NCI-H2196 (cell line): ENCODE results near the gene GPR157.
"Not testable (repeated sequence)": the region's sequence is repeated elsewhere in the genome, so short reads cannot be mapped to it uniquely, and the experiment has no call there.

Source experiments
- DNase-seq: peaks from one replicate; lab custom pipeline; 2025; ENCODE audit not compliant: unreplicated experiment; lab: John Stamatoyannopoulos, UW

The GPR157 gene

GRCh38 chr1:9128520-9129265 lies at the start of gene GPR157:
Gene GPR157 (minus strand): TSS chr1:9129102. CDS start chr1:9129027, 75 bp downstream.
- peak; percentile 80 for DNase-seq

GRCh38 chr1:9174762-9175161 lies 45.9 kb upstream of the GPR157 start:
- no peak for DNase-seq

GRCh38 chr1:9174243-9174642 lies 45.3 kb upstream of the GPR157 start:
- DNase-seq, result no peak

GRCh38 chr1:9169601-9170137 lies 40.8 kb upstream of the GPR157 start:
- no peak for DNase-seq

- DNase-seq, result no peak
These were observed 38.7 kb upstream of the GPR157 start for GRCh38 chr1:9167638-9168037.

- no peak for DNase-seq
These were observed 37.7 kb upstream of the GPR157 start for GRCh38 chr1:9166289-9167235.

GRCh38 chr1:9165396-9165795 lies 36.5 kb upstream of the GPR157 start:
- no peak for DNase-seq

GRCh38 chr1:9164919-9165318 lies 36.0 kb upstream of the GPR157 start:
- DNase-seq, result no peak

- no peak for DNase-seq
These were observed 35.6 kb upstream of the GPR157 start for GRCh38 chr1:9164532-9164900.

- DNase-seq, result no peak
These were observed 33.1 kb upstream of the GPR157 start for GRCh38 chr1:9161963-9162362.

GRCh38 chr1:9161342-9161741 lies 32.4 kb upstream of the GPR157 start:
- DNase-seq, result no peak

- DNase-seq, result no peak
These were observed 31.3 kb upstream of the GPR157 start for GRCh38 chr1:9160079-9160717.

GRCh38 chr1:9155879-9156278 lies 27.0 kb upstream of the GPR157 start:
- DNase-seq, result no peak

- DNase-seq, result not testable (repeated sequence)
These were observed 26.5 kb upstream of the GPR157 start for GRCh38 chr1:9155405-9155804.

GRCh38 chr1:9153152-9153551 lies 24.2 kb upstream of the GPR157 start:
- no peak for DNase-seq

- no peak for DNase-seq
These were observed 23.6 kb upstream of the GPR157 start for GRCh38 chr1:9152535-9152934.

- DNase-seq, result no peak
These were observed 22.5 kb upstream of the GPR157 start for GRCh38 chr1:9151328-9151860.

- DNase-seq, result no peak
These were observed 21.9 kb upstream of the GPR157 start for GRCh38 chr1:9150582-9151327.

GRCh38 chr1:9149837-9150581 lies 21.1 kb upstream of the GPR157 start:
- no peak for DNase-seq

GRCh38 chr1:9149151-9149550 lies 20.2 kb upstream of the GPR157 start:
- DNase-seq, result no peak
